ENCODE data around the gene RC3H2.
"Not testable (repeated sequence)": the region's sequence is repeated elsewhere in the genome, so short reads cannot be mapped to it uniquely, and the experiment has no call there.

Gene RC3H2

GRCh38 chr9:122939601-122940000 lies 34.4 kb upstream of the RC3H2 start:
- Mint-ChIP-seq H3K27me3 (no peaks in the 10 kb centered on the region), H3K27ac (peak overlapping the region; percentile 95), H3K4me3 (peak overlapping the region; percentile 67), H3K4me1 (ENCODE audit: low read depth) (peaks cover 56% of the 10 kb centered on the region), H3K36me3 (ENCODE audit: low read depth) (peaks cover 57% of the 10 kb centered on the region), H3K9me3 (no peaks in the 10 kb centered on the region)
- intact Hi-C loops (cut with micrococcal nuclease) = no loop called here

GRCh38 chr9:122936883-122937282 lies 31.7 kb upstream of the RC3H2 start:
- peaks cover 44% of the 10 kb centered on the region for H3K4me1 Mint-ChIP-seq (ENCODE audit: low read depth)
- H3K9me3 Mint-ChIP-seq = no peaks in the 10 kb centered on the region
- intact Hi-C loops (cut with micrococcal nuclease) = no loop called here
- H3K27ac Mint-ChIP-seq = no peak overlapping the region
- no peak overlapping the region for H3K4me3 Mint-ChIP-seq
- H3K27me3 Mint-ChIP-seq = no peaks in the 10 kb centered on the region
- H3K36me3 Mint-ChIP-seq (ENCODE audit: low read depth) = peaks cover 54% of the 10 kb centered on the region

- peaks cover 54% of the 10 kb centered on the region for H3K36me3 Mint-ChIP-seq (ENCODE audit: low read depth)
- no peaks in the 10 kb centered on the region for H3K9me3 Mint-ChIP-seq
- intact Hi-C loops (cut with micrococcal nuclease) = no loop called here
- H3K27me3 Mint-ChIP-seq = no peaks in the 10 kb centered on the region
- H3K27ac Mint-ChIP-seq = no peak overlapping the region
- H3K4me1 Mint-ChIP-seq (ENCODE audit: low read depth) = peaks cover 40% of the 10 kb centered on the region
- H3K4me3 Mint-ChIP-seq = no peak overlapping the region
Observed at GRCh38 chr9:122936464-122936863, 31.3 kb upstream of the RC3H2 start.

GRCh38 chr9:122931226-122932121 lies 26.3 kb upstream of the RC3H2 start, which contains the start of gene ZBTB26:
TSS of gene ZBTB26 (minus strand) at chr9:122931512. CDS start at chr9:122919934, 11,578 bp downstream.
- intact Hi-C loops (cut with micrococcal nuclease) = loop anchor here (1.0 to 2.0 kb wide), 3 partner anchors 10 to 27 kb away; partner anchors contain the start of genes RABGAP1, RC3H2 and ZBTB6
- Mint-ChIP-seq H3K4me1 (ENCODE audit: low read depth) (peaks cover 14% of the 10 kb centered on the region), H3K36me3 (ENCODE audit: low read depth) (peaks cover 36% of the 10 kb centered on the region), H3K9me3 (no peaks in the 10 kb centered on the region), H3K27me3 (no peaks in the 10 kb centered on the region), H3K27ac (no peak within 1 kb of the TSS), H3K4me3 (no peak within 1 kb of the TSS)

- no peak overlapping the region for H3K27ac Mint-ChIP-seq
- H3K27me3 Mint-ChIP-seq = no peaks in the 10 kb centered on the region
- intact Hi-C loops (cut with micrococcal nuclease) = loop anchor here (1.0 to 2.0 kb wide), 3 partner anchors 11 to 26 kb away; partner anchors contain the start of genes RABGAP1, RC3H2 and ZBTB6
- peaks cover 14% of the 10 kb centered on the region for H3K4me1 Mint-ChIP-seq (ENCODE audit: low read depth)
- no peaks in the 10 kb centered on the region for H3K9me3 Mint-ChIP-seq
- peaks cover 28% of the 10 kb centered on the region for H3K36me3 Mint-ChIP-seq (ENCODE audit: low read depth)
- H3K4me3 Mint-ChIP-seq = no peak overlapping the region
Observed at GRCh38 chr9:122930541-122931225, 25.5 kb upstream of the RC3H2 start.

- intact Hi-C loops (cut with micrococcal nuclease) = loop anchor here (2.0 kb wide), 1 partner anchor 25 kb away; the partner anchor contains the start of gene RC3H2
- Mint-ChIP-seq H3K27ac (no peak overlapping the region), H3K4me1 (ENCODE audit: low read depth) (peaks cover 14% of the 10 kb centered on the region), H3K9me3 (no peaks in the 10 kb centered on the region), H3K4me3 (no peak overlapping the region), H3K36me3 (ENCODE audit: low read depth) (peaks cover 20% of the 10 kb centered on the region), H3K27me3 (no peaks in the 10 kb centered on the region)
Observed at GRCh38 chr9:122929796-122930354, 24.7 kb upstream of the RC3H2 start.

GRCh38 chr9:122923947-122924346 lies 18.8 kb upstream of the RC3H2 start:
- intact Hi-C loops (cut with micrococcal nuclease) = no loop called here
- H3K9me3 Mint-ChIP-seq = no peaks in the 10 kb centered on the region
- no peak overlapping the region for H3K4me3 Mint-ChIP-seq
- peak overlapping the region; percentile 22 for H3K27ac Mint-ChIP-seq
- H3K27me3 Mint-ChIP-seq = no peaks in the 10 kb centered on the region
- H3K36me3 Mint-ChIP-seq (ENCODE audit: low read depth) = peaks cover 38% of the 10 kb centered on the region
- peaks cover 20% of the 10 kb centered on the region for H3K4me1 Mint-ChIP-seq (ENCODE audit: low read depth)

GRCh38 chr9:122922713-122923112 lies 17.6 kb upstream of the RC3H2 start:
- Mint-ChIP-seq H3K4me3 (no peak overlapping the region), H3K27ac (no peak overlapping the region)
- intact Hi-C loops (cut with micrococcal nuclease) = no loop called here

GRCh38 chr9:122918310-122918709 lies 13.2 kb upstream of the RC3H2 start:
- no peaks in the 10 kb centered on the region for H3K9me3 Mint-ChIP-seq
- H3K4me3 Mint-ChIP-seq = no peak overlapping the region
- H3K27me3 Mint-ChIP-seq = no peaks in the 10 kb centered on the region
- peaks cover 19% of the 10 kb centered on the region for H3K4me1 Mint-ChIP-seq (ENCODE audit: low read depth)
- H3K36me3 Mint-ChIP-seq (ENCODE audit: low read depth) = peaks cover 66% of the 10 kb centered on the region
- H3K27ac Mint-ChIP-seq = no peak overlapping the region
- intact Hi-C loops (cut with micrococcal nuclease) = no loop called here

More at GRCh38 chr9:122922713-122923112, 17.6 kb upstream of the RC3H2 start:
- Mint-ChIP-seq H3K27me3 (no peaks in the 10 kb centered on the region), H3K9me3 (no peaks in the 10 kb centered on the region), H3K36me3 (ENCODE audit: low read depth) (peaks cover 51% of the 10 kb centered on the region), H3K4me1 (ENCODE audit: low read depth) (peaks cover 27% of the 10 kb centered on the region)

GRCh38 chr9:122912964-122913673 lies 8.0 kb upstream of the RC3H2 start, which contains the start of gene ZBTB6:
TSS of gene ZBTB6 (minus strand) at chr9:122913323. CDS start at chr9:122912072, 1,251 bp downstream.
- H3K4me1 Mint-ChIP-seq (ENCODE audit: low read depth) = peaks cover 26% of the 10 kb centered on the region
- H3K27me3 Mint-ChIP-seq = no peaks in the 10 kb centered on the region
- peaks cover 63% of the 10 kb centered on the region for H3K36me3 Mint-ChIP-seq (ENCODE audit: low read depth)
- H3K27ac Mint-ChIP-seq = peak within 1 kb of the TSS; percentile 98
- intact Hi-C loops (cut with micrococcal nuclease) = loop anchor here (1.0 kb wide), 2 partner anchors 8 to 18 kb away; partner anchors contain the start of genes RC3H2 and ZBTB26
- H3K9me3 Mint-ChIP-seq = no peaks in the 10 kb centered on the region
- H3K4me3 Mint-ChIP-seq = peak within 1 kb of the TSS; percentile 99

GRCh38 chr9:122912671-122912963 lies 7.5 kb upstream of the RC3H2 start:
- Mint-ChIP-seq H3K27ac (peak overlapping the region; percentile 98), H3K4me3 (peak overlapping the region; percentile 99), H3K9me3 (no peaks in the 10 kb centered on the region), H3K27me3 (no peaks in the 10 kb centered on the region), H3K4me1 (ENCODE audit: low read depth) (peaks cover 26% of the 10 kb centered on the region), H3K36me3 (ENCODE audit: low read depth) (peaks cover 63% of the 10 kb centered on the region)
- intact Hi-C loops (cut with micrococcal nuclease) = no loop called here

- intact Hi-C loops (cut with micrococcal nuclease) = loop anchor here (5.0 kb wide), 1 partner anchor 814 kb away; the partner anchor contains the start of gene TTLL11
- peaks cover 44% of the 10 kb centered on the region for H3K36me3 Mint-ChIP-seq (ENCODE audit: low read depth)
- not testable (repeated sequence) for H3K4me1 Mint-ChIP-seq (ENCODE audit: low read depth); H3K27me3 Mint-ChIP-seq; H3K27ac Mint-ChIP-seq; H3K9me3 Mint-ChIP-seq; H3K4me3 Mint-ChIP-seq
Observed at GRCh38 chr9:122906122-122906521, 963 bp upstream of the RC3H2 start.

GRCh38 chr9:122904466-122904822 lies 715 bp downstream of the RC3H2 start:
- intact Hi-C loops (cut with micrococcal nuclease) = loop anchor here (2.0 to 5.0 kb wide), 3 partner anchors 26 to 88 kb away; partner anchors contain the start of genes RABGAP1 and ZBTB26
- peaks cover 30% of the 10 kb centered on the region for H3K36me3 Mint-ChIP-seq (ENCODE audit: low read depth)
- H3K9me3 Mint-ChIP-seq = no peaks in the 10 kb centered on the region
- peak overlapping the region; percentile 86 for H3K4me3 Mint-ChIP-seq
- no peaks in the 10 kb centered on the region for H3K27me3 Mint-ChIP-seq
- peaks cover 7% of the 10 kb centered on the region for H3K4me1 Mint-ChIP-seq (ENCODE audit: low read depth)
- H3K27ac Mint-ChIP-seq = peak overlapping the region; percentile 87

Data from dendritic cell treated with granulocyte-macrophage colony-stimulating factor and Interleukin-4, amounts not matched to agents 40 ng/mL and 50 ng/mL, for 4 days (primary cell).